GM23338 (cell line): ENCODE results near the gene CDON. TPM values are rescaled to one million over a fixed set of nuclear protein-coding genes. Genes with fewer than 3 reads are reported as not detected.

Experiments used
- ATAC-seq: fragments of 200-7000 bp; cut with Tn5 transposase; 3 replicates; pipeline ENCODE4 v1.9.1; 2020
- DNase-seq: peaks from one replicate; pipeline ENCODE4 v3.0.0-alpha.2; 2015; ENCODE audit warnings: low spot score
- H2AFZ ChIP-seq: fragments of 200-600 bp; sonication (generic); 2 replicates; pipeline ENCODE4 v1.8.0; 2016; ENCODE audit warnings: antibody characterized with exemption, mild to moderate bottlenecking, moderate library complexity
- H3F3A ChIP-seq: fragments of 200-600 bp; sonication (generic); replicated peaks from 2 replicates; pipeline ENCODE4 v1.8.0; 2017; ENCODE audit warnings: antibody characterized with exemption, mixed run types, low read depth
- H3K27ac ChIP-seq: fragments of 200-600 bp; sonication (generic); 2 replicates; pipeline ENCODE4 v1.6.1; 2016; ENCODE audit warnings: low read depth
- H3K27me3 ChIP-seq: fragments of 200-600 bp; sonication (generic); 2 replicates; pipeline ENCODE4 v1.8.0; 2016; ENCODE audit warnings: mild to moderate bottlenecking, mixed run types, moderate library complexity; ENCODE audit not compliant: insufficient read depth
- H3K36me3 ChIP-seq: fragments of 200-600 bp; sonication (generic); 2 replicates; pipeline ENCODE4 v1.8.0; 2016; ENCODE audit warnings: mild to moderate bottlenecking; ENCODE audit not compliant: insufficient read depth
- H3K4me1 ChIP-seq: fragments of 200-600 bp; sonication (generic); 2 replicates; pipeline ENCODE4 v1.8.0; 2016; ENCODE audit warnings: mild to moderate bottlenecking, moderate library complexity; ENCODE audit not compliant: insufficient read depth
- H3K4me2 ChIP-seq: fragments of 200-600 bp; sonication (generic); 2 replicates; pipeline ENCODE4 v1.7.1; 2017; ENCODE audit warnings: mixed run types
- H3K4me3 ChIP-seq: fragments of 200-600 bp; sonication (generic); 2 replicates; pipeline ENCODE4 v1.6.1; 2016; ENCODE audit warnings: mixed run types
- H3K79me2 ChIP-seq: fragments of 200-600 bp; sonication (generic); replicated peaks from 2 replicates; pipeline ENCODE4 v1.8.0; 2017; ENCODE audit warnings: mild to moderate bottlenecking; ENCODE audit not compliant: insufficient read depth
- H3K9me2 ChIP-seq: fragments of 200-600 bp; sonication (generic); 2 replicates; pipeline ENCODE4 v1.8.0; 2017; ENCODE audit not compliant: insufficient read depth
- H4K20me1 ChIP-seq: fragments of 200-600 bp; sonication (generic); replicated peaks from 2 replicates; pipeline ENCODE4 v1.8.0; 2017; ENCODE audit warnings: mild to moderate bottlenecking; ENCODE audit not compliant: insufficient read depth
- H3K27ac Mint-ChIP-seq: 2 replicates; pipeline ENCODE4 v1.8.0; 2020; ENCODE audit warnings: inconsistent platforms, mild to moderate bottlenecking, moderate library complexity, mixed read lengths
- H3K27me3 Mint-ChIP-seq: 3 replicates; pipeline ENCODE4 v1.8.0; 2022; ENCODE audit warnings: low read depth, mild to moderate bottlenecking, moderate library complexity, mixed read lengths, inconsistent platforms; ENCODE audit not compliant: insufficient read depth, poor library complexity
- H3K36me3 Mint-ChIP-seq: 3 replicates; pipeline ENCODE4 v1.8.0; 2021; ENCODE audit warnings: low read depth, mild to moderate bottlenecking, inconsistent platforms, moderate library complexity, mixed read lengths
- H3K4me1 Mint-ChIP-seq: 3 replicates; pipeline ENCODE4 v1.8.0; 2020; ENCODE audit warnings: mild to moderate bottlenecking, inconsistent platforms, mixed read lengths
- H3K4me3 Mint-ChIP-seq: 3 replicates; pipeline ENCODE4 v1.8.0; 2021; ENCODE audit warnings: moderate library complexity, mild to moderate bottlenecking, inconsistent platforms, mixed read lengths
- H3K9me3 Mint-ChIP-seq: 3 replicates; pipeline ENCODE4 v1.8.0; 2020; ENCODE audit warnings: moderate library complexity, mild to moderate bottlenecking, inconsistent platforms, mixed read lengths
- CREB1 ChIP-seq: fragments of 250-450 bp; sonication (Bioruptor Pico); IDR thresholded peaks from 2 replicates; pipeline ENCODE4 v1.5.0; 2020; ENCODE audit warnings: low read depth, mild to moderate bottlenecking, moderate library complexity
- EZH2 ChIP-seq: fragments of 200-600 bp; sonication (generic); IDR thresholded peaks from one replicate; pipeline ENCODE4 v1.8.0; 2017; ENCODE audit warnings: antibody characterized with exemption, mild to moderate bottlenecking, low read depth; ENCODE audit not compliant: unreplicated experiment
- EZH2phosphoT487 ChIP-seq: fragments of 200-600 bp; sonication (generic); IDR thresholded peaks from one replicate; pipeline ENCODE4 v1.8.1; 2018; ENCODE audit warnings: antibody characterized with exemption; ENCODE audit not compliant: unreplicated experiment
- JUNB ChIP-seq: IDR thresholded peaks from one replicate; pipeline ENCODE4 v1.6.1; 2016; ENCODE audit warnings: antibody characterized with exemption; ENCODE audit not compliant: unreplicated experiment
- NANOG ChIP-seq: IDR thresholded peaks from 2 replicates; pipeline ENCODE4 v1.6.1; 2016; ENCODE audit warnings: antibody characterized with exemption, borderline replicate concordance
- POLR2AphosphoS5 ChIP-seq: IDR thresholded peaks from 2 replicates; pipeline ENCODE4 v1.6.1; 2016; ENCODE audit warnings: antibody characterized with exemption, low read depth
- STAT1 ChIP-seq: IDR thresholded peaks from one replicate; pipeline ENCODE4 v1.6.1; 2016; ENCODE audit warnings: antibody characterized with exemption; ENCODE audit not compliant: unreplicated experiment
- ZNF114 ChIP-seq: fragments of 250-450 bp; sonication (Bioruptor Pico); IDR thresholded peaks from 2 replicates; pipeline ENCODE4 v1.5.0; 2020; ENCODE audit warnings: mild to moderate bottlenecking, moderate library complexity
- ZNF331 ChIP-seq: fragments of 250-450 bp; sonication (Bioruptor Pico); IDR thresholded peaks from 2 replicates; pipeline ENCODE4 v1.5.0; 2020; ENCODE audit warnings: low read depth, mild to moderate bottlenecking, moderate library complexity
- polyA plus RNA-seq: library from polyadenylated mRNA; unstranded; fragments of >200 nt; fragmentation: Nextera tagmentation; extraction: Ambion mirVana; gene quantifications from 2 replicates; pipeline ENCODE4 v1.2.1, GENCODE V29; 2016
- total RNA-seq: library from RNA; depleted of rRNA; stranded (reverse); fragments of >200 nt; shearing (Covaris generic); gene quantifications from 2 replicates; pipeline ENCODE4 v1.2.3, GENCODE V29; 2014
- TF ChIP-seq, protein P1 (sequence below): fragments of 250-450 bp; sonication (Bioruptor Pico); IDR thresholded peaks from 2 replicates; pipeline ENCODE4 v1.5.0; 2020; ENCODE audit warnings: mild to moderate bottlenecking, moderate library complexity
- TF ChIP-seq, protein P2 (sequence below), 2 experiments: fragments of 200-600 bp in 1 of 2; sonication (generic) in 1 of 2; conservative IDR thresholded peaks; 2 replicates each; pipeline versions ENCODE4 v1.5.1 to v1.6.1; 2016 to 2017; ENCODE audit warnings: antibody characterized with exemption in 2 of 2, low read depth in 2 of 2, mild to moderate bottlenecking in 2 of 2, moderate library complexity in 1 of 2
- TF ChIP-seq, protein P3 (sequence below): IDR thresholded peaks from 2 replicates; pipeline ENCODE4 v1.6.1; 2016; ENCODE audit warnings: antibody characterized with exemption
- TF ChIP-seq, protein P4 (sequence below): IDR thresholded peaks from one replicate; pipeline ENCODE4 v1.6.1; 2018; ENCODE audit warnings: antibody characterized with exemption; ENCODE audit not compliant: unreplicated experiment

Gene CDON
- total and polyA plus RNA-seq, 2 experiments from 2014 or later = 4.1 to 35.5 TPM

DNA sequence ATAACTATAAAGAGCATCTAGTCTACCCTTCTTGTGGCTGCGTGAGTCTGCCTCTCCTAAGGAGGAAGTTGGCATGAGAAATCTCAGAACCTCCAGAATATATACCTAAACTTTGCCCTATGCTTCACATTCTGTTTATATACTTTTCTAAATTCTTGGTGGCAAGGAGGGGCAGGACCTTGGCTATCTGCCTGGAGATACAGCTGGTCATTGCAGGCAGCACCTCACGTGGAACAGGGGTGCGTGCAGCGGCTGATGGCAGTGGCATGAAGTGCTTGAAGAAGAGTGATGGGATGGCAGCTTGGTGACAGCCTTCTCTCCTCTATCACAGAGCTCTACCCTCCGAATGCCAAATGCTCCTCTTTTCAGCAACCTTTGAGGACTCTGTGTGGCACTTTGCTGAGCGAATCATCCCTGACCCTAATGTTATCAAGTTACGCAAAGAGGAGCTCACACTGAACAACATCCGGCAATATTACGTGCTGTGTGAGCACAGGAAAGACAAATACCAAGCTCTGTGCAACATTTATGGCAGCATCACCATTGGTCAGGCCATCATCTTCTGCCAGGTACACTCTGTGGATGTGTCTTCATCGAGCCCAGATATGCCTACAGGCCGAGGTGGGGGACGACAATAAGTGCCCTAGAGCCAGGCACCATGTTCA is 145.9 kb downstream of the CDON start:
- Mint-ChIP-seq H3K9me3 (no peaks in the 10 kb centered on the region), H3K36me3 (peaks cover 3% of the 10 kb centered on the region; the same call in 2 of the 3 replicates), H3K4me3 (no peak overlapping the region), H3K27me3 (no peaks in the 10 kb centered on the region), H3K4me1 (peaks cover 6% of the 10 kb centered on the region; the same call in 2 of the 3 replicates), H3K27ac (no peak overlapping the region)
- no peaks in the 10 kb centered on the region for H4K20me1 ChIP-seq
- H3K9me2 ChIP-seq = no peaks in the 10 kb centered on the region
- H3K4me1 ChIP-seq = no peaks in the 10 kb centered on the region
- no peak for ATAC-seq
- no peaks in the 10 kb centered on the region for H3K36me3 ChIP-seq
- H3K79me2 ChIP-seq = no peaks in the 10 kb centered on the region
- no peak for DNase-seq
- H3F3A ChIP-seq = no peaks in the 10 kb centered on the region
- no peak overlapping the region for H3K4me2 ChIP-seq
- TF ChIP-seq STAT1 (no peak), ZNF331 (CRISPR knock-in tag) (no peak), NANOG (no peak), CREB1 (CRISPR knock-in tag) (no peak), JUNB (no peak), POLR2AphosphoS5 (no peak), ZNF114 (no peak), EZH2phosphoT487 (no peak), EZH2 (no peak)
- TF ChIP-seq, protein P1, sequence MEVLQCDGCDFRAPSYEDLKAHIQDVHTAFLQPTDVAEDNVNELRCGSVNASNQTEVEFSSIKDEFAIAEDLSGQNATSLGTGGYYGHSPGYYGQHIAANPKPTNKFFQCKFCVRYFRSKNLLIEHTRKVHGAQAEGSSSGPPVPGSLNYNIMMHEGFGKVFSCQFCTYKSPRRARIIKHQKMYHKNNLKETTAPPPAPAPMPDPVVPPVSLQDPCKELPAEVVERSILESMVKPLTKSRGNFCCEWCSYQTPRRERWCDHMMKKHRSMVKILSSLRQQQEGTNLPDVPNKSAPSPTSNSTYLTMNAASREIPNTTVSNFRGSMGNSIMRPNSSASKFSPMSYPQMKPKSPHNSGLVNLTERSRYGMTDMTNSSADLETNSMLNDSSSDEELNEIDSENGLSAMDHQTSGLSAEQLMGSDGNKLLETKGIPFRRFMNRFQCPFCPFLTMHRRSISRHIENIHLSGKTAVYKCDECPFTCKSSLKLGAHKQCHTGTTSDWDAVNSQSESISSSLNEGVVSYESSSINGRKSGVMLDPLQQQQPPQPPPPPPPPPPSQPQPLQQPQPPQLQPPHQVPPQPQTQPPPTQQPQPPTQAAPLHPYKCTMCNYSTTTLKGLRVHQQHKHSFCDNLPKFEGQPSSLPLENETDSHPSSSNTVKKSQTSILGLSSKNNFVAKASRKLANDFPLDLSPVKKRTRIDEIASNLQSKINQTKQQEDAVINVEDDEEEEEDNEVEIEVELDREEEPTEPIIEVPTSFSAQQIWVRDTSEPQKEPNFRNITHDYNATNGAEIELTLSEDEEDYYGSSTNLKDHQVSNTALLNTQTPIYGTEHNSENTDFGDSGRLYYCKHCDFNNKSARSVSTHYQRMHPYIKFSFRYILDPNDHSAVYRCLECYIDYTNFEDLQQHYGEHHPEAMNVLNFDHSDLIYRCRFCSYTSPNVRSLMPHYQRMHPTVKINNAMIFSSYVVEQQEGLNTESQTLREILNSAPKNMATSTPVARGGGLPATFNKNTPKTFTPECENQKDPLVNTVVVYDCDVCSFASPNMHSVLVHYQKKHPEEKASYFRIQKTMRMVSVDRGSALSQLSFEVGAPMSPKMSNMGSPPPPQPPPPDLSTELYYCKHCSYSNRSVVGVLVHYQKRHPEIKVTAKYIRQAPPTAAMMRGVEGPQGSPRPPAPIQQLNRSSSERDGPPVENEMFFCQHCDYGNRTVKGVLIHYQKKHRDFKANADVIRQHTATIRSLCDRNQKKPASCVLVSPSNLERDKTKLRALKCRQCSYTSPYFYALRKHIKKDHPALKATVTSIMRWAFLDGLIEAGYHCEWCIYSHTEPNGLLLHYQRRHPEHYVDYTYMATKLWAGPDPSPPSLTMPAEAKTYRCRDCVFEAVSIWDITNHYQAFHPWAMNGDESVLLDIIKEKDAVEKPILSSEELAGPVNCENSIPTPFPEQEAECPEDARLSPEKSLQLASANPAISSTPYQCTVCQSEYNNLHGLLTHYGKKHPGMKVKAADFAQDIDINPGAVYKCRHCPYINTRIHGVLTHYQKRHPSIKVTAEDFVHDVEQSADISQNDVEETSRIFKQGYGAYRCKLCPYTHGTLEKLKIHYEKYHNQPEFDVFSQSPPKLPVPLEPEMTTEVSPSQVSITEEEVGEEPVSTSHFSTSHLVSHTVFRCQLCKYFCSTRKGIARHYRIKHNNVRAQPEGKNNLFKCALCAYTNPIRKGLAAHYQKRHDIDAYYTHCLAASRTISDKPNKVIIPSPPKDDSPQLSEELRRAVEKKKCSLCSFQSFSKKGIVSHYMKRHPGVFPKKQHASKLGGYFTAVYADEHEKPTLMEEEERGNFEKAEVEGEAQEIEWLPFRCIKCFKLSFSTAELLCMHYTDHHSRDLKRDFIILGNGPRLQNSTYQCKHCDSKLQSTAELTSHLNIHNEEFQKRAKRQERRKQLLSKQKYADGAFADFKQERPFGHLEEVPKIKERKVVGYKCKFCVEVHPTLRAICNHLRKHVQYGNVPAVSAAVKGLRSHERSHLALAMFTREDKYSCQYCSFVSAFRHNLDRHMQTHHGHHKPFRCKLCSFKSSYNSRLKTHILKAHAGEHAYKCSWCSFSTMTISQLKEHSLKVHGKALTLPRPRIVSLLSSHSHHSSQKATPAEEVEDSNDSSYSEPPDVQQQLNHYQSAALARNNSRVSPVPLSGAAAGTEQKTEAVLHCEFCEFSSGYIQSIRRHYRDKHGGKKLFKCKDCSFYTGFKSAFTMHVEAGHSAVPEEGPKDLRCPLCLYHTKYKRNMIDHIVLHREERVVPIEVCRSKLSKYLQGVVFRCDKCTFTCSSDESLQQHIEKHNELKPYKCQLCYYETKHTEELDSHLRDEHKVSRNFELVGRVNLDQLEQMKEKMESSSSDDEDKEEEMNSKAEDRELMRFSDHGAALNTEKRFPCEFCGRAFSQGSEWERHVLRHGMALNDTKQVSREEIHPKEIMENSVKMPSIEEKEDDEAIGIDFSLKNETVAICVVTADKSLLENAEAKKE (CRISPR knock-in tag) = no peak
- TF ChIP-seq, protein P2, sequence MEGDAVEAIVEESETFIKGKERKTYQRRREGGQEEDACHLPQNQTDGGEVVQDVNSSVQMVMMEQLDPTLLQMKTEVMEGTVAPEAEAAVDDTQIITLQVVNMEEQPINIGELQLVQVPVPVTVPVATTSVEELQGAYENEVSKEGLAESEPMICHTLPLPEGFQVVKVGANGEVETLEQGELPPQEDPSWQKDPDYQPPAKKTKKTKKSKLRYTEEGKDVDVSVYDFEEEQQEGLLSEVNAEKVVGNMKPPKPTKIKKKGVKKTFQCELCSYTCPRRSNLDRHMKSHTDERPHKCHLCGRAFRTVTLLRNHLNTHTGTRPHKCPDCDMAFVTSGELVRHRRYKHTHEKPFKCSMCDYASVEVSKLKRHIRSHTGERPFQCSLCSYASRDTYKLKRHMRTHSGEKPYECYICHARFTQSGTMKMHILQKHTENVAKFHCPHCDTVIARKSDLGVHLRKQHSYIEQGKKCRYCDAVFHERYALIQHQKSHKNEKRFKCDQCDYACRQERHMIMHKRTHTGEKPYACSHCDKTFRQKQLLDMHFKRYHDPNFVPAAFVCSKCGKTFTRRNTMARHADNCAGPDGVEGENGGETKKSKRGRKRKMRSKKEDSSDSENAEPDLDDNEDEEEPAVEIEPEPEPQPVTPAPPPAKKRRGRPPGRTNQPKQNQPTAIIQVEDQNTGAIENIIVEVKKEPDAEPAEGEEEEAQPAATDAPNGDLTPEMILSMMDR (conservative IDR thresholded peaks at IDR 0.05; ENCODE audit: low read depth in 2 of 2) = no peak
- TF ChIP-seq, protein P3, sequence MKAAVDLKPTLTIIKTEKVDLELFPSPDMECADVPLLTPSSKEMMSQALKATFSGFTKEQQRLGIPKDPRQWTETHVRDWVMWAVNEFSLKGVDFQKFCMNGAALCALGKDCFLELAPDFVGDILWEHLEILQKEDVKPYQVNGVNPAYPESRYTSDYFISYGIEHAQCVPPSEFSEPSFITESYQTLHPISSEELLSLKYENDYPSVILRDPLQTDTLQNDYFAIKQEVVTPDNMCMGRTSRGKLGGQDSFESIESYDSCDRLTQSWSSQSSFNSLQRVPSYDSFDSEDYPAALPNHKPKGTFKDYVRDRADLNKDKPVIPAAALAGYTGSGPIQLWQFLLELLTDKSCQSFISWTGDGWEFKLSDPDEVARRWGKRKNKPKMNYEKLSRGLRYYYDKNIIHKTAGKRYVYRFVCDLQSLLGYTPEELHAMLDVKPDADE = no peak
- TF ChIP-seq, protein P4, sequence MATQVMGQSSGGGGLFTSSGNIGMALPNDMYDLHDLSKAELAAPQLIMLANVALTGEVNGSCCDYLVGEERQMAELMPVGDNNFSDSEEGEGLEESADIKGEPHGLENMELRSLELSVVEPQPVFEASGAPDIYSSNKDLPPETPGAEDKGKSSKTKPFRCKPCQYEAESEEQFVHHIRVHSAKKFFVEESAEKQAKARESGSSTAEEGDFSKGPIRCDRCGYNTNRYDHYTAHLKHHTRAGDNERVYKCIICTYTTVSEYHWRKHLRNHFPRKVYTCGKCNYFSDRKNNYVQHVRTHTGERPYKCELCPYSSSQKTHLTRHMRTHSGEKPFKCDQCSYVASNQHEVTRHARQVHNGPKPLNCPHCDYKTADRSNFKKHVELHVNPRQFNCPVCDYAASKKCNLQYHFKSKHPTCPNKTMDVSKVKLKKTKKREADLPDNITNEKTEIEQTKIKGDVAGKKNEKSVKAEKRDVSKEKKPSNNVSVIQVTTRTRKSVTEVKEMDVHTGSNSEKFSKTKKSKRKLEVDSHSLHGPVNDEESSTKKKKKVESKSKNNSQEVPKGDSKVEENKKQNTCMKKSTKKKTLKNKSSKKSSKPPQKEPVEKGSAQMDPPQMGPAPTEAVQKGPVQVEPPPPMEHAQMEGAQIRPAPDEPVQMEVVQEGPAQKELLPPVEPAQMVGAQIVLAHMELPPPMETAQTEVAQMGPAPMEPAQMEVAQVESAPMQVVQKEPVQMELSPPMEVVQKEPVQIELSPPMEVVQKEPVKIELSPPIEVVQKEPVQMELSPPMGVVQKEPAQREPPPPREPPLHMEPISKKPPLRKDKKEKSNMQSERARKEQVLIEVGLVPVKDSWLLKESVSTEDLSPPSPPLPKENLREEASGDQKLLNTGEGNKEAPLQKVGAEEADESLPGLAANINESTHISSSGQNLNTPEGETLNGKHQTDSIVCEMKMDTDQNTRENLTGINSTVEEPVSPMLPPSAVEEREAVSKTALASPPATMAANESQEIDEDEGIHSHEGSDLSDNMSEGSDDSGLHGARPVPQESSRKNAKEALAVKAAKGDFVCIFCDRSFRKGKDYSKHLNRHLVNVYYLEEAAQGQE = no peak
- no peak overlapping the region for H3K4me3 ChIP-seq
- no peak overlapping the region for H3K27ac ChIP-seq
- no peak overlapping the region for H2AFZ ChIP-seq
- H3K27me3 ChIP-seq = no peaks in the 10 kb centered on the region
